ENCODE measurements around the gene TMEM260.

The TMEM260 gene

DNA sequence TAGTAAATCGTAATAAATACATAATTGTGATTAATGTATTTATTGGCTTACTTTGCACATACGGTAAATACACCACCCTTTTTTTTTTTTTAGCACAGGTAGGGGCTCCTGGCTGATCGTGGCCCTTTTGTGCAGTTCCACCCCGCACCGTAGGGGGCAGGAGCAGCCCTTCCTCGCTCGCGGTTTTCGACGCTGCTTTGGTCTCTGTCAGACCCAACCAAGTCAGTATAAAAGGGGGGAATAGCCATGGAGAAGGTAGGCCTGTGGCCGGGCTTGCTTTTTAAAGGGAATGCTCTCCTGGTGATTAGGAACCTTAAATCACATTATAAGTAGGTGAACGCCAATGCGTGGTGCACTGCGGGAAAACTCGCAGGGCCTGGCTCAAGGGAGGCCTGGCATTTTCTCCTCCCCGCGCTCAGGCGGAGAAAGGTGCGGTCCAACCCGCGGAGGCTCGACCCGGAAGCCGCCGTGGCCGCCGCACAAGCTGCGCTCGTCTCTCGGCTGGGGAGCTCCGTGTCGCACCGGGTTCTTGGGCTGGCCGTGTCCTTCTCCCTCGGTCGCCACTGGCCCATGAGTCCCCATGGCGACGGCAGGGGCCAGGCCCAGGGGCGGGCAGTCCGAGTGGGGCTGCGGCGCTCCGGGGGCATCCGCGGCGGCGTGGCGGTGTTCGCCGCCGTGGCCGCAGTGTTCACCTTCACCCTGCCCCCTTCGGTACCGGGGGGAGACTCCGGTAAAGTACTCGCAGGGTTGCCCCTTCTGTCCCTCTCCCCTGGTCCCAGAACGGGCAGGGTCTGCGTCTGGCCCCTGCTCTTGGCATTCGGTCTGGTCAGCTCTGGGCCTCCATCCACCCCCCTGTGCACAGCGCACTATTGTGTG, at the start of gene TMEM260:
TSS of gene TMEM260 (plus strand) at position 454 of the 876 bp plus-strand sequence. CDS start at position 571, 117 bp downstream.
- peak; percentile 94 for DNase-seq

DNA sequence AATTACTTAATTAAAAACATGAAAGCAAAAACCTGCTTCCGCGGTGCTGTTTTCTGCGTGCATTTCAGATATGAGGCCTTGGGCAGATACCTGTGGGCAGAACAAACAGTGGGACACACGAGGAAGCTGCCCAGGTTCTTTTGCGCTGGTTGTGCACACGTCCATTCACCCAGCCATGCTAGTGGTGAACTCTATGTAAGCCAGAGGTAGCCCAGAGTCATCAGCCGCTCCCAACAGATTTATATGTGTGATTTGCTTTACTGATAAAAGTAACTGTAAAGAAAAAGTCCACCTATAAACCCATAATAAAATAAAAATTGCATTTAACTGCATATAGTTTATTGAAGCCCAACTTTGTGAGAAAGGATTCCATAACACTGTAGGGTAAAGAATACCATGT, 47.1 kb upstream of the TMEM260 start:
- DNase-seq: no peak

DNA sequence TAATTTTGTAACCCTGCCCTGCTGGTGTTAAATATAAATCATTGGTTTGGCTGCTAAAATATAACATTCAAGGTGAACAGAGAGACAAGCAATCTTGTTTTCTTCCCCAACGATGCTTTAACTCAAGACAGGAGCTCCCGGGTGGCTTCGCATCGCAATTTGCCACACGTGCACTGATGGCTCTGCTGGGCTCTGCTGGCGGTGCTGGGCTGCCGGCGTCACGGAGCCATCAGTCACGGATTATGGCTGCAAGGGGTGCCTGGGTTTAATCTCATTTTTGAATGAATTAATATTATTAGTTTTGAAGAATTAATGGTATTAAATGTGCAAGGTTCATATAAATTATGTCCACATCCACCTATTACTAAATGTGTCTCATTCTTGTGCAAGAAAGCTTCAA, 44.9 kb upstream of the TMEM260 start:
- no peak for DNase-seq

DNA sequence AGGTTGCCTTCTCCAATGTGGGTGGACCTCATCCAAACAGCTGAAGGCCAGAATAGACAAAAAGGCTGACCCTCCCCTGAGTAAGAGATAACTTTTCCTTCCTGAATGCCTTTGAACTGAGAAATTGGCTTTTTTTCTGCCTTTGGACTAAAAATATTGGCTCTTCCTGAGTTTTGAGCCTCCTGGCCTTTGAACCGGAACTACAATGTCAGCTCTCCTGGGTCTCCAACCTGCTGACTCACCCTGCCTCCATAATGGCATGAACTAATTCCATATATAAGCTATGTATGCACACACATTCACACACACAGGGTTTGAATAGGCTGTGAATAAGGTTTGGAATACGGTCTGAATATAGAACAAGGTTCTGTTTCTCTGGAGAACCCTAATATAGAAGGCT, 39.7 kb upstream of the TMEM260 start:
- no peak for DNase-seq

DNA sequence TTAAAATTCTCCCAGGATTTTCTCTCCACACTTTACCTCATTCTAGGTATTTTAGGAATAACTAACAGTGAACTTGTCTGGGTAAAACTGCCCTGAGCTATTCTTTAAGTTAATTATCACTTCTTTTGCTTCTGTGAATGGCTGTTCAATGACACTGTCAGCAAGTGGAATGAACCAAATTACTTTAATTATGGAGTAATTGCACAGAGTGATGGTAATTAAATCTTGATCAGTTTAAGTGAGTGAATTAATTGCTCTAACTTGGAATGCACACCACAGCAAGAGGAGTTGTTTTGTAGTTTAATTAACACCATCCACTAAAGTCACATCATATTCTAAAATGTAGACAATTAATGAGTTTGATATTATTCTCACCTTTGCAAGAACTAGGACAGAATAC, 36.2 kb upstream of the TMEM260 start:
- DNase-seq: no peak

DNA sequence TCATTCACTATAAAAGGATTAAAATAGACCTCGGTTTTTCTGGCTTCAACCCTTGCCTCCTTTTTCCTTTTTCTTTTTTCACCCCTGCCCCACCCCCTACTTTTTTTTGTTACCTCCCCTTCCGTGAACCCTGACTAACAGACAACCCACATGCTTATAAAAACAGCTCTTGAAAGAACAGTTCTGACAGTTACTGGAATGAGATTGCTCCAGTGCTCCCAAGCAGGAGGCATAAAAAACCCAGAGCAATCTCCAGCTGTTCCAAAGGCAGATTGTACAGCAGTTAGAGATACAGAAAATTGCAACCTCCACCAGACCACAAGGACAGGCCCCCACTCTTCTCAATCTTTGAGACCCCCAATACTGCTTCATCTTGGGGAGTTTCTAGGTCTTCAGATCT, 29.9 kb upstream of the TMEM260 start:
- no peak for DNase-seq

DNA sequence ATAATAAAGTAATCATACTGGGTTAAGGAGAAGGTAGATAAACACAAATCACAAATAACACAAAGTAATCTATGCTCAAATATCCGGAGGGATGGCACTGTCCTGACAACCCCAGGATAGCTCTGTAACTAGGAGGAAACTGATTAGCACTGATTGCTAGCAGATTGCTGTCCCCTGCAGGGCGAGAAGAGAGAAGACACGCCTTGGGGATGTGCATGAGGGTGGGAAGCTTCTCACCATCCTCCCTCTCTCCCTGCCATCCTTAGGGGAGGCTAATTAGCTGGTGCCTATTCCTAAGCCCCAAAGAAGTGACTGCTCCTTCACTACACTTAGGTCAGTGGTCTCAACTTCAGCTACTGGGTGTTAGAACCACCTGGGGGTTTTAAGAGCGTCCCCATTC, 27.0 kb upstream of the TMEM260 start:
- DNase-seq: no peak

DNA sequence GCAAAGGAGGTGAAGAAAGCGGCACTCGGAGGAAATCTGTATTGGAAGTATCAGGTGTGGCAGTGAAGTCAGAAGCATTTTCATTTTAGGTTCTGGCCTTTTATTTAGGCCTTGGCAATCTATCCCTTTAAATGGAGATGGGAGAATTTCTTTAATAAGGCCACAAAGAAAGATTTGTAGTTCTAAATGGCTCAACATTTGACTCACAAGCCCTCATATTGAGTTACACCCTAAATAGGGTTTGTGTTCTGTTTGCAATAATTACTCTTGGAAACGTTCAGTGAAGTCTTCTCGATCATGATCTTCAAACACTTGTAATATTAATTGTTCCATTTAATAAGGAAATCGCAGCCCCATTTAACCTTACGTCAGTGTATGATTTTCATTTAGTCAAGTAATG, 25.3 kb upstream of the TMEM260 start:
- DNase-seq: no peak

DNA sequence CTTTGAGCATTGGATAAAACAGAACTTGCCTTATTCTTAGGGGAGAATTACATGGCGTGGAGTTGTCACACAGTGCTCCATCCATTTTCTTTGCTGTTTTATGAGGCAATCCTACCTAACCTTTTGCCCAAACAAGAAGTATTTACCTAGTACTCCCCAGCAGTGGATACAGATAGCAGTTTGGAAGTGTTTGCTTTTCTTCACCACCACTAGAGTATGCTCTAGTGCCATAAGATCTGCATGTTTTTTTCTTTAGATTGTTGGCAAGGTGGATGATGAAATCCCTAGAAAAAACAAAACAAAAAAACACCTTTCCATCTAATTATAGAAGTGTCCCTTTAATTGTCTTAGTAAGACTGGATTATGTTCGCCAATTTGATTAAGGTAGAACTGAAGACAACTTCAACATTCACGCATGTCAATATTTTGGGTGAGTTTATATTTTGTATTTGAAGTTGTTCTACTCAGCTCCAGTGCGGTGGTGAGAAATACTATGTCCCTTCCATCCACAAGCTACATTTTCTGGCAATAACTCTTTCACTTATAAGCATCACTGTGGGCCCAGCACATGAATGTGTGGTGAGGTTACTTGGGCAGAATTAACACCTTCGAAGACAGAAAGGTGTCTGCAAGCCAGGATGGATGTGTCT, 23.6 kb upstream of the TMEM260 start:
- DNase-seq: no peak

DNA sequence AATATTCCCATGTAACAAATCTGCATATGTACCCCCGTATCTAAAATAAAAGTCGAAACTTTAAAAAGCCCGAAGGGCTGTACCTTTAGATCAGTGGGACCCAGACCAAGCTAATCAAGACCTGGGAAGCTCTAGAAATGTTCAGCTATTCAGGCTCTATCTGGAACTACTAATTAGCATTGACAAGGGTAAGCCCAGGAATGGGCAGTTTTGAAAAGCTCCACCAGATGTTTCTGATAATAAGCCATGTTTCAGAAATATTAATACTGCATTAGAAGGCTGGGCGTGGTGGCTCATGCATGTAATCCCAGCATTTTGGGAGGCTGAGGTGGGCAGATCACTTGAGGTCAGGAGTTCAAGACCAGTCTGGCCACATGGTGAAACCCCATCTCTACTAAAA, 20.4 kb upstream of the TMEM260 start:
- DNase-seq: no peak

DNA sequence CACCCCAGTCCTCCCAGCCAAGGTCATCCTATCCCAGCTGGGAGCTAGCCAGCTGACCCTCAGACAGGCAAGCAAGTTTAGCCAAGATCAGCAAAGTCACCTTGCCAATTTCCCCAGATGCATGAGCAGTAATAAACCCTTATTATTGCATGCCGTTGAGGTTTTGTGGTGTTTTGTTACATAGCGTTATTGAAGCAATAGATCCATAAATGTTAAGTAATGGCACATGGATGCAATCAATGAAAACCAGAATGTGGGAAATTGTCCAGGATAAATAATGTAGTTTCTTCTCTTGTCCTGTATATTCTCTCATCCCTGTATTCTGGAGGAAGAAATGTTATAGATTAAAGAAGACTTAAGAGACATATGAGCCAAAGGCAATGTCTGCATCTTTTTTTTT, 18.0 kb upstream of the TMEM260 start:
- DNase-seq: no peak

DNA sequence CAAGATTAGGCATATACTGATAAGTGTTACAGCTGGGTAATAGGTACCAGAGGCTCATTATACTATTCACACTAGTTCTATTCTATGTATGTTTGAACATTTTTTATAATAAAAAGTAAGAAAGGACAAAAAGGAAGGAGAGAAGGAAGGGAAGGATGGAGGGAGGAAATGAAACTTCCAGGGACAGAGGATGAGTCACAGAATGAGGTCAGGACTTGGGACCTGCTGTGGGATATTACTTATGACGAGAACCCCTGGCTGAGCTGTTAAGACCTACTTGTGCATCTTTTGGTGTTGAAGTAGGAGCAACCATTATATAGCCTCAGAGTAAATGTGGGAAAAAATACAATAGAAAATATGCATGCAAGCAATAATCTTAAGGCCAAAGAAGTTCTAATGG, 16.7 kb upstream of the TMEM260 start:
- no peak for DNase-seq

DNA sequence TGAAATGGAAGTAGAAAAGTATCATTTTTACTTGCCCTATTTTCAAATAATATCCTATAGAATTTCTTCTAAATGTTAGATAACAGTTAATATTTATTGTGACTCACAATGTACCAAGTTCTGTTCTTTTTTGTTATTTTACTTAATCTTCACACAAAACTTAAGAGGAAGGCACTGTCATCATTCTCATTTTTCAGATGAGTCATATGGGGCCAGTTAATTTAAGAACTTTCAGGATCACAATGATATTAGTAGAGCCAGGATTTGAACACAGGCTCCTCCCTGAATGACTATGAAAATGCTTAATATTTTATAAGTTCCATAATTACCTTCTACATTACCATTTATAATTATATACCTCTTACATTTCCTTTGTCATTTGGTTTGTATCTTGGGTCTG, 10.4 kb upstream of the TMEM260 start:
- DNase-seq: no peak

DNA sequence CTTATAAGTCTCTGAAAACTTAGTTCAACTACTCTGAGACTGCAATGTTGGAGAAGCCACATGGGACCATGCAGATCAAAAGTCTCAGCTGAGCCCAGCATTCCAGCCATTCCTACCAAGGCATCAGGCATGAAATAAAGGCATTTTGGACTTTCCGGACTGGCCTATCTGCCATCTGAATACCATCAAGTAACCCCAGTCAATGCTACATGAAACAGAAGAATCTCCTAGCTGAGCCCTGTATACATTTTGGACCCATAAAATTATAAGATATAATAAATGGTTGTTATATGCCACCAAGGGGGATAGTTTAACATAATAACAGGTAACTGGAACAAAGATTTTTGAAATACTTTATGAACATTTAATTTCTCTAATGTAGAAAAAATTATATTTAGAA, 9.3 kb upstream of the TMEM260 start:
- no peak for DNase-seq

DNA sequence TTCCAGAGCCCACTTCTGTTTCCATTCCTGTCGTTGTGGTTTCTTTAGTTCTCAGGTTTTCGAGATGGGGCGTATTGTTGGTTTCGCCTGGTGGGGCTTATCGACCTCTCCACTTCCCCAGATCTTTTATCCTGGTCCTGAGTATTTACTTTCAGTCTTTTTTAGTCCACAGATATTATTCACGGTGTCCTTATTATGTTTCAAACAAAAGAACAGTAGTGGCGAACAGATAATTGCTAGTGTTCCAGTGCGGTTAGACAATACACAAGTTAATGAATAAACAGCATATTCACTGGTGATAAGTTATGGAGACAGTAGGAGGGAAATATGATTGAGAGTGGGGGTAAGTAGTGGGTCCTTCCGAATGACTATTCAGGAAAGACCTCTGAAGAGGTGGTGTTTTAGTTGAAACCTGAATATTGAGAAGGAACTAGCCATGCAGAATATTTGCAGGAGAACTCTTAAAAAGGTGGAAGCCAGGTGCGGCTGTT, 668 bp downstream of the TMEM260 start:
- DNase-seq: no peak

DNA sequence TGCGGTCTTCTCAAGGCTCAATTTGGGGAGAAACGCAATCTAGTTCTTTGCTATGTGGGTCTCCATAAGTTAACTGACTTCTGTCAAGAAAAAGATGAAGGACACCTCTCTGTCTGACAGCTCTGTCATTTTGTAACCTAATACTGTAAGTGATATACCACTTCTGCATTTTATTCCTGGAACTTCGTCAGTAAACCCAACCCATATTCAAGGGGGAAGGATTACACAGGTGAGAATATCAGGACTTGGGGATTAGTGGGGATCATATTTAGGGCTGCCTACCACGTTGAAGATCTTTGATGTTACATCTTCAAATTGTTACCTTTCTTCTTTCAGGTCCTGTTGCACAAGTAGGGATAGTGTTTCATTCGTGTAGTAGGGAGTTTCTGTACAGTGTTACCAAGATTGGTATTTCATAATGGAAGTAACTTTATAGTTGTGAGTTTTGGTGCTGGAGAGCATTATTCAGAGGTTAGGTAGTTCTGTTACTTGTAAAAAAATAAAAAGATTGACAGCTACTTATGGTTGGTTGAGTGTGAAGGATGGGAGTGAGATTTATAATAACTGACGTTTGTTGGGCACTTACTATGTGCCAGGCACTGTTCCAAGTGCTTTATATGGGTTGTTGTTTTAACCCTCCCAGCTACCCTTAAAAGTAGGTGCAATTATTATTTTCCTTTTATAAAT, 1.6 kb downstream of the TMEM260 start:
- DNase-seq: no peak

DNA sequence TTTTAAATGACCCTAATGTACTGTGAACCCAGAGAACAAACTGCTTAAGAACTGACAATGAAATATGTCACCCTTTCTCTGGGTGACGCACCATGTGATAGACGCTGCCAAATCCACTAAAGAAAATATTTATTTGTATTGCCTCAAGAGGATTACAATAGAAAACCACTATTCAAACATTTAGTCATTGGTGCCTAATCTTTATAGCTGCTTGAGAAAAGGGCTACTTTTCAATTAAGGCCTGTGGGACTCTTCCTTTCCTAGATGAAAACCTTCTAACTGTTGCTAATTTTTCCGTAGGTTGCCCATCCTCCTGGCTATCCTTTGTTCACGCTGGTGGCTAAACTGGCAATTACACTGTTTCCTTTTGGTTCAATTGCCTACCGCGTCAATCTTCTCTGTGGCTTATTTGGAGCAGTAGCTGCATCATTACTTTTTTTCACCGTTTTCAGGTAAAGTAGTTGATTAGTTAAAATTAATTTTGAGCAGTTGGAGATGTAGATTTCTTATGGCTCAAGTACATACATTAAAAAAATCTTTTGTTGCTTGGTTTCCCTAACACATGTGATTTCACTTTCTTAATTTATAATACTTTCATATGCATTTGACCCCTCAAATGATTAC, 6.0 kb downstream of the TMEM260 start:
- no peak for DNase-seq

DNA sequence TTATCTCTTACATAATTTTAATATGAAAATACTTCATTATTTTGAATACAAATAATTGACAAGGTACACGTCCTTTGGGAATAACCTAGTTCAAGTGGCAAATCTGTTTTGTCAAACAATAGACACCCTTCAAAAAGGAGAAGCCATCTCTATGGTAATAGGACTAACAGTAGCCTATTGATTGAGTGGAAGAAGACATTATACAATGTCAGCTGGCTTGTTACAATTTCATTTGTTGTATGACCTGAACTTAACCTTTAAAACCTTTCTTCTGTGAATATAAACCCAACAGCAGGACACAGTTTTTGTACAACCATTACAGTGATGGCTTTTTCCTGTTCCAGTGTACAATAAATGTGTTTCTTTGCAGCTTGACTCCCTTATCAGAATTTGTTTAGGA, 8.1 kb downstream of the TMEM260 start:
- DNase-seq: no peak

DNA sequence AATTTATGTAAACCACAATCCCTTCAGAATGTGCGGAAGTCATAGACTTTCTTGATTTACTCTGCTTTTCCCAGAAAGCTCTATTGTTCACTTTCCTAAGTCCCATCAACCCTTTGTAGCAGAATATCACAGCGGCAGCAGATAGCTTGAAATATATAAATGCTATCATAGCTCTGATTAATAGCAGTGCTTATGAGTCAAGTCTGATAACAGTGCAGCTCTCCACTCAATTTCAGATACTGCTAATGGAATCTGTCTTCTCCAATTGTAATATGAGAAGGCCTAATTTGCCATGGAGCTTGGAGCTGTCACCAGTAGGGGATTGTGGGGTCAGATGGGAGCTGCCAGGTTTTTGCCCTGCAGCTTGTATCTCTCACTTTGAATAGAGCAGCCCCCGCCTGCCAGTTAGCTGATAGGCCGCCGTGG, 10.9 kb downstream of the TMEM260 start:
- no peak for DNase-seq

DNA sequence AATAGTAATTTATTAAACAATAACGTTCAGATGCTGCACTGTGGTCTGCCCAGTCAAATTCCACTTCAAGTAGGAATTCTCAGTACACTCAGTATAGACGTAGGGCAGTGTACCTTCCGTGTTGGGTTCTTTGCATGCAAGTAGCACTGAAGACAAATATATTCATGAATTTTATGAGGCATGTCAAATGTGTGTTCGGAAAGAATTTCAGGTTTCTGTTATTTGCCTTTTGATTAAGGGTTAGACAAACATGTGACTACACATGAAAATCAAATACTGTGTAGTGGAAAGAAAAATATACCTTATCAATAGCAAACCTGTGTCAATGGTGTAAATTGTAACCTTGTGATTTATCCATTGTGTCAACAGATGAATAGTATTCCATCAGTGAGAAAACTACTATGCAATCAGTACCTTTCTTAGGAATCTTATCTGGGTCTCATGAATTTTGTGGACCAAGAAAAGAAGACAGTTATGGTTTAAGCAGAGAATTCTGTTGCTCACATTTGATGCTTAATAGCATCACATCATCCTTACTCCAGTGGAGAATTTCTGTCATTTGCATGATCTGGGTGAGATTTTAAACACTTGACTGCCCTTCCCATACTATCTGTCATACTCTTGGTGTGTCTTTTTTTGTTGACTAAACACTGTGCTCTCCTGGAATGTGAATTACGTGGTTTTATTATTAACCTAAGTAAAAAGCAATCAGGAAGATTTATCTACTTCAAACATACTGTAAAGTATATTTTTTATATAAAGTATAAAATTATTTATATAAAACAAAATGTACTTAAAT, 13.3 kb downstream of the TMEM260 start:
- DNase-seq: no peak

DNA sequence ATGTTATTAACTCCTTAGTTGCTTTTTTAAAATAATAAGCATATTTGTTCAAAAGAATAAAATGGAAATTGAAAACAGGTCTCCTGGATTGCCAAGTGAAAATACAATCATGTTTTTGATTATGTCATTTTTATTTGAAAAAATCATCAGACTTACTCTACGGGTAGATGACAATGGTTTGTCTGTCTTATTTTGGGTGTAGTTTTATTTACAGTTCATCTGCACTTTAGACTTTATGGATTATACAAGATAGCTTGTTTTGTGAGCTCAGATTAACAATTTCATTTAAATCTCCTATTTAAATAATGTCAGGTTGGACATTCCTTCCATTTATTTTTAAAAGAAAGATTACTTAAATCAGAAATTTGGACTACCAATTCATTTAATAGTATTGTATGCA, 14.8 kb downstream of the TMEM260 start:
- no peak for DNase-seq

DNA sequence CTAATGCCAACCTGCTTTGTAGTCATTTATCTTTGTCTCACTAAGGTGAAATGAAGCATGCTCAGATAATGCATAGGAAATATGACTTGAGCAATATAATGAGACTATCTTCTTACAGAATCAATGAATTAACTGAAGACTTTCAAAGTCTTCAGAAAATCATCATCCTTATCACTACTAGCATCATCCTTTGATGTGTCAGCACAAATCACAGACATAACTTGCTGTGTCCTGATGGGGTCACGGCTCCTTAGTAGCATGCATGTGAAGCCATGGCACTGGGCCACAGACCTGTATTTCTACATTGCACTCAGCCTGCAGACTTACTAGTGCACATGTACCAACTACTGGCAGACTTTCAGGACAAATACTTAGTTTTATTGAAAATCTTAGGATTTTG, 18.9 kb downstream of the TMEM260 start:
- no peak for DNase-seq

Measured in stimulated activated CD8-positive, alpha-beta memory T cell treated with anti-CD3 and anti-CD28 coated beads, Interleukin-4, amount 100 ng/mL, for 48 hours (primary cell).